Measurements from ENCODE around the gene MAML3.

Gene MAML3

GRCh38 chr4:140154572-140154891, 548 bp upstream of the MAML3 start:
- FAIRE-seq, result no peak

GRCh38 chr4:140153419-140153717, 616 bp downstream of the MAML3 start:
- FAIRE-seq, result no peak

GRCh38 chr4:140152751-140153418, 1.1 kb downstream of the MAML3 start:
- no peak for FAIRE-seq

GRCh38 chr4:140152013-140152703, 1.8 kb downstream of the MAML3 start:
- no peak for FAIRE-seq

- no peak for FAIRE-seq
Measured at GRCh38 chr4:140151699-140152012, 2.3 kb downstream of the MAML3 start.

- FAIRE-seq, result no peak
Measured at GRCh38 chr4:140150886-140151698, 2.9 kb downstream of the MAML3 start.

GRCh38 chr4:140150636-140150885, 3.4 kb downstream of the MAML3 start:
- FAIRE-seq, result no peak

- FAIRE-seq, result no peak
Measured at GRCh38 chr4:140149846-140150635, 3.9 kb downstream of the MAML3 start.

- no peak for FAIRE-seq
Measured at GRCh38 chr4:140144050-140144449, 9.9 kb downstream of the MAML3 start.

- FAIRE-seq, result no peak
Measured at GRCh38 chr4:140141210-140141835, 12.7 kb downstream of the MAML3 start.

- FAIRE-seq, result no peak
Measured at GRCh38 chr4:140140566-140140965, 13.4 kb downstream of the MAML3 start.

- no peak for FAIRE-seq
Measured at GRCh38 chr4:140138428-140138827, 15.6 kb downstream of the MAML3 start.

- no peak for FAIRE-seq
Measured at GRCh38 chr4:140137671-140138070, 16.3 kb downstream of the MAML3 start.

GRCh38 chr4:140136509-140136908, 17.5 kb downstream of the MAML3 start:
- FAIRE-seq, result no peak

- no peak for FAIRE-seq
Measured at GRCh38 chr4:140135529-140136088, 18.4 kb downstream of the MAML3 start.

GRCh38 chr4:140134746-140135425, 19.1 kb downstream of the MAML3 start:
- no peak for FAIRE-seq

- no peak for FAIRE-seq
Measured at GRCh38 chr4:140133576-140133975, 20.4 kb downstream of the MAML3 start.

GRCh38 chr4:140131675-140132229, 22.2 kb downstream of the MAML3 start:
- no peak for FAIRE-seq

- FAIRE-seq, result no peak
Measured at GRCh38 chr4:140130677-140131076, 23.3 kb downstream of the MAML3 start.

GRCh38 chr4:140127422-140127821, 26.6 kb downstream of the MAML3 start:
- no peak for FAIRE-seq

- no peak for FAIRE-seq
Measured at GRCh38 chr4:140126261-140126660, 27.7 kb downstream of the MAML3 start.

GRCh38 chr4:140125374-140125773, 28.6 kb downstream of the MAML3 start:
- no peak for FAIRE-seq
